ENCODE results near the gene AMOTL1.

DNA sequence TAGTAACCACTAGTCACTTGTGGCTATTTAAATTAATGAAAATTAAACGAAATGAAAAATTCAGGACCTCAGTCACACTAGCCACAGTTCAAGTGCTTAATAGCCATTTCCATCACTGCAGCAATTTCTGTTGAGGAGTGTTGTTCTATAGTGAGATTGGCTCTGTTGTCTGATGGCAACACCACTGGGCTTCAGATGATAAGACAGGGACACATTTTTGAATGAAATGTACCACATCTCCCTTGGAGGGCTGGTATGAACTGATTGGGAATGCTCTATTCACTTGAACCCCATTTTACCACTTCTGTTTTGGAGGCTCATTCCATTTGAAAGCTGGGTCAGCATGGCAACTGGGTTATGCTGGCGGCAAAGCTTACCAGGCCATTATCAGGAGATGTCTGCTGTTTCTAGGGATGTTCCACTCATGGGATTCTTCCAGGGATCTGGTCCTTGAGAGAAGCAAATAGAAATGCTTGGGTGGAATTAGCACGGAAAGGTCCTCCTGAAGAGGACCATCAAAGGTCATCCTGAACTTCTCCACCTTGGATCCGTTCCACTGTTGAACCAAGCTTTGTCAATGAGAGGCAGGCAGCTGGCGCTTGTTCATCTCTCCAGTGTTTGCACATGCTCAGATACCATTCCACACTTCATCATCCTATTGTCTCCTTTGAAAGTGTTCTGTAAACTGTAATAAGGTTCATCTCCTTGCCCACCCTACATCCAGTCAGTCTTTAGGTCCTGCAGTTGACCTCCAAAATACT is 7.6 kb downstream of the AMOTL1 start:
- no peak for TF ChIP-seq POLR2A (IDR thresholded peaks at IDR 0.05)
- TF ChIP-seq, protein P1, sequence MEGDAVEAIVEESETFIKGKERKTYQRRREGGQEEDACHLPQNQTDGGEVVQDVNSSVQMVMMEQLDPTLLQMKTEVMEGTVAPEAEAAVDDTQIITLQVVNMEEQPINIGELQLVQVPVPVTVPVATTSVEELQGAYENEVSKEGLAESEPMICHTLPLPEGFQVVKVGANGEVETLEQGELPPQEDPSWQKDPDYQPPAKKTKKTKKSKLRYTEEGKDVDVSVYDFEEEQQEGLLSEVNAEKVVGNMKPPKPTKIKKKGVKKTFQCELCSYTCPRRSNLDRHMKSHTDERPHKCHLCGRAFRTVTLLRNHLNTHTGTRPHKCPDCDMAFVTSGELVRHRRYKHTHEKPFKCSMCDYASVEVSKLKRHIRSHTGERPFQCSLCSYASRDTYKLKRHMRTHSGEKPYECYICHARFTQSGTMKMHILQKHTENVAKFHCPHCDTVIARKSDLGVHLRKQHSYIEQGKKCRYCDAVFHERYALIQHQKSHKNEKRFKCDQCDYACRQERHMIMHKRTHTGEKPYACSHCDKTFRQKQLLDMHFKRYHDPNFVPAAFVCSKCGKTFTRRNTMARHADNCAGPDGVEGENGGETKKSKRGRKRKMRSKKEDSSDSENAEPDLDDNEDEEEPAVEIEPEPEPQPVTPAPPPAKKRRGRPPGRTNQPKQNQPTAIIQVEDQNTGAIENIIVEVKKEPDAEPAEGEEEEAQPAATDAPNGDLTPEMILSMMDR (IDR thresholded peaks at IDR 0.05) = no peak
